RWPE1 (cell line): Measurements from ENCODE around the gene TDRD7.

Source experiments
- CTCF ChIA-PET: fragments of 350-600 bp; sonication (Branson Sonifier 250); formaldehyde crosslinking; extraction: SDS; loops from one replicate; lab custom pipeline; 2021; lab: Yijun Ruan, JAX
- POLR2A ChIA-PET: fragments of 400-600 bp; formaldehyde crosslinking; extraction: SDS; loops from one replicate; lab custom pipeline; 2020; ENCODE audit warnings: antibody characterized with exemption; ENCODE audit not compliant: low non-redundant PET; lab: Yijun Ruan, JAX
- DNase-seq: peaks from one replicate; pipeline ENCODE4 v3.0.0; 2012; ENCODE audit warnings: low spot score
- H3K27ac ChIP-seq: fragments of 450-650 bp; 2 replicates; pipeline ENCODE4 v1.5.1; 2017
- TF ChIP-seq, protein P1 (sequence below): fragments of 450-650 bp; conservative IDR thresholded peaks from 2 replicates; pipeline ENCODE4 v1.5.1; 2017; ENCODE audit warnings: low read depth, mild to moderate bottlenecking

TDRD7 gene

DNA sequence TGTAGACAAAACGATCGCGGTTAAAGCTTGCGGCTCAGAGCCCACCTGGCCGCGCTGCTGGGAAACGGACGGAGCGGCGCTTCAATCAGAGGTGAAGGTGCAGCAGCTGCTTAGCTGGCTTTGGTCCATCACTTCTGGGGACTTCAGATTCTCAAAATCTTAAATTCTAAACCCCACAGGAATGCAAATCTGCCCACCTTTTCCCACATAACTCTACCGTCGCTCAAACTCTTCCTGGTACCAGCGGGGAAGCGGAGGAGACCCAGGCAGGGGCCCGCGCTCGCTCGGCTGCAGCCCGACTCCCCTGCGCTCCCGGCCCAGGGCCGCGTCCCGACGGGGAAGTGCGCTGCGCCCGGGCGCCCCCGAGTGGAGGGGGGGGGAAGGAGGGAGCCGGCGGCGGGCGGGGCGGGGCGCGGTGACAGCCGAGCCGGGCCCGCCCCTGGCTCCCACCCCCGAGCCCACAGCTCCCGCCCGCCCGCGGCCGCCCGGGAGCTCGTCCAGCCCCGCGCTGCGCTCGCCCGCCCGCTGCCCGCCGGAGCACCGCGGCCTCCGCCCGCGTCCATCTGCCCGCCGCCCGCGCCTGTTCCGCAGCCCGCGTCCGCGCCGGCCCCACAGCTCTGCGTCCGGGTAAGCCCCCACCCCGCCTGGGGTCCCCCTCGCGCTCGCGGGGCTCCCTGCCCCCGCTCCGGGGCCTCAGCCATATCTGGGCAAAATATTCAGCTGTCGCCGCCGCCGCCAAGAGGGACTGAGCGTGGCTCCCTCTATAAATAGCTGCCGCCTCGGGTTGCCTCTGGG is 89.5 kb downstream of the TDRD7 start, which contains the start of gene TMOD1:
TSS of gene TMOD1 (plus strand) at position 490 of the 795 bp plus-strand sequence. CDS start 22,523 bp downstream, outside the sequence.
- TF ChIP-seq, protein P1, sequence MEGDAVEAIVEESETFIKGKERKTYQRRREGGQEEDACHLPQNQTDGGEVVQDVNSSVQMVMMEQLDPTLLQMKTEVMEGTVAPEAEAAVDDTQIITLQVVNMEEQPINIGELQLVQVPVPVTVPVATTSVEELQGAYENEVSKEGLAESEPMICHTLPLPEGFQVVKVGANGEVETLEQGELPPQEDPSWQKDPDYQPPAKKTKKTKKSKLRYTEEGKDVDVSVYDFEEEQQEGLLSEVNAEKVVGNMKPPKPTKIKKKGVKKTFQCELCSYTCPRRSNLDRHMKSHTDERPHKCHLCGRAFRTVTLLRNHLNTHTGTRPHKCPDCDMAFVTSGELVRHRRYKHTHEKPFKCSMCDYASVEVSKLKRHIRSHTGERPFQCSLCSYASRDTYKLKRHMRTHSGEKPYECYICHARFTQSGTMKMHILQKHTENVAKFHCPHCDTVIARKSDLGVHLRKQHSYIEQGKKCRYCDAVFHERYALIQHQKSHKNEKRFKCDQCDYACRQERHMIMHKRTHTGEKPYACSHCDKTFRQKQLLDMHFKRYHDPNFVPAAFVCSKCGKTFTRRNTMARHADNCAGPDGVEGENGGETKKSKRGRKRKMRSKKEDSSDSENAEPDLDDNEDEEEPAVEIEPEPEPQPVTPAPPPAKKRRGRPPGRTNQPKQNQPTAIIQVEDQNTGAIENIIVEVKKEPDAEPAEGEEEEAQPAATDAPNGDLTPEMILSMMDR: peak; percentile 70
- CTCF ChIA-PET: interaction anchor here (0.6 to 2.3 kb wide), 13 partner anchors 10 to 1923 kb away, joined by 3 to 11 read pairs (median 4); no protein-coding TSS in a partner anchor
- POLR2A ChIA-PET: no interaction called here

GRCh38 chr9:97501972-97502221 is 90.0 kb downstream of the TDRD7 start:
- H3K27ac ChIP-seq: no peak overlapping the region
- CTCF ChIA-PET: interaction anchor here (0.7 to 2.3 kb wide), 6 partner anchors 9 to 352 kb away, joined by 3 to 11 read pairs (median 4); no protein-coding TSS in a partner anchor
- DNase-seq: no peak
- TF ChIP-seq, protein P1: no peak
- POLR2A ChIA-PET: no interaction called here

More for the DNA sequence above, 89.5 kb downstream of the TDRD7 start, which contains the start of gene TMOD1:
- peak; percentile 93 for DNase-seq
- H3K27ac ChIP-seq: no peak within 1 kb of the TSS

DNA sequence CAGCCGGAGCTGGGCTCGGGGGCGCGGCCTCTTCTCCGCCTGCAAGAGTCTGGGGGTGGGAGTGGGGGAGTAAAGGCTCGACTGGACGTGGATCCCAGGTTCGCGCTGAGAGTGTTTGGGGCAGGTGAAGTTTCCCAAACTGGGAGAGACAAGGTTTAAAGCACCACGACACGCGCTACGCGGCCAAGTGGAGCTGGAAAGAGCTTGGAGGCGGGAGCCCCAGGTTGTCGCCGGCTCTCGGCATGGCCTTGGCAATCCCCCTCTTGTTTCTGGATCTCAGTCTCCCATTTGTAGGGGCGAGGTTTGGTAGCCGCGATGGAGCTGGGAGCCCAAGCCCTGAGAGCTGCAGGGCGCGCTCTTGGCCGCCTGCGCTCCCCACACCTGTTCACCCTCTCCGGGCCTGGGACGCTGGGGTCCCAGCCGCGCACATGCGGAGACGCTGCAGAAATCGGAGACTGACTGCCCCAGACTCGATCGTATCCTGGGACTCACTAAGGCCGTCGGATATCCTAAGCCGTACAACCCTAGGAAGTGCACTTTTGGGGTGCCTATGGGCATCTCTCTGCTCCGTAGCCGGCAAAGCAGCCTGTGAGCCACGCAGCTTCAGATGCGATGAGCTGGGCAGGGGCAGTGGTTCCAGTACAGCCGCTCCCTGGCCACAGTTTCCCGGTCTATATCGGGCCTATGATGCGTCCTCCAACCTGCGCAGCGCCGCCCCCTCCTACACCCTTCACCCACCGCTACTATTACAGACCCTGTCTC is 90.5 kb downstream of the TDRD7 start:
- TF ChIP-seq, protein P1: no peak
- ChIA-PET CTCF (interaction anchor here (0.7 to 2.3 kb wide), 6 partner anchors 8 to 464 kb away, joined by 3 to 11 read pairs (median 4); partner anchors contain the start of gene CTSV), POLR2A (no interaction called here)
- H3K27ac ChIP-seq: no peak overlapping the region
- no peak for DNase-seq

- CTCF ChIA-PET: interaction anchor here (0.5 to 2.3 kb wide), 6 partner anchors 17 to 224 kb away, joined by 3 to 11 read pairs (median 4); no protein-coding TSS in a partner anchor
- H3K27ac ChIP-seq: no peak overlapping the region
- POLR2A ChIA-PET: interaction anchor here (0.6 kb wide), 1 partner anchor 67 kb away, joined by 3 read pairs; no protein-coding TSS in a partner anchor
- DNase-seq: no peak
- TF ChIP-seq, protein P1: no peak
Measured at GRCh38 chr9:97502984-97503861, 91.3 kb downstream of the TDRD7 start.

DNA sequence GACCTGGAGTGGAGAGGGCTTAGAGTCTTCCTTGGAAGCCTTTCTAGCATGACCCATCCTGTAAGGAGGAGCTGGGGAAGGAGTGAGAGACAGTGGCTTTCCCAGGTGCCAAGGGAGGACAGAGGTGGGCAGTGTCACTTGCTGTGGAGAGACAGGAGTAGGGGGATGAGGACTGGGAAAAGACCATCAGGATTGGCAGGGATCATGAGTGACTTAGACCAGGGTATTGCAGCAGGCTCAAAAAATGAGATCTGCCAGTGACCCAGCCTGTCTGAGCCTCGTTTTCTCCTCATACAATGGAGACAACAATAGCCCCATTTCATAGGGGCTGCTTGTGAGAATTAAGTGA is 91.9 kb downstream of the TDRD7 start:
- CTCF ChIA-PET: interaction anchor here (0.5 to 2.3 kb wide), 4 partner anchors 34 to 225 kb away, joined by 3 to 11 read pairs (median 4); no protein-coding TSS in a partner anchor
- POLR2A ChIA-PET: interaction anchor here (0.6 kb wide), 1 partner anchor 66 kb away, joined by 3 read pairs; no protein-coding TSS in a partner anchor
- TF ChIP-seq, protein P1: no peak
- H3K27ac ChIP-seq: no peak overlapping the region
- DNase-seq: no peak
